GM21390 (cell line): Measurements from ENCODE around the gene ZP3.
"Not testable (repeated sequence)": the region's sequence is repeated elsewhere in the genome, so short reads cannot be mapped to it uniquely, and the experiment has no call there.

Experiments used
- ATAC-seq: cut with Tn5 transposase; IDR thresholded peaks from one replicate; pipeline ENCODE4 v1.9.1; 2021; ENCODE audit not compliant: unreplicated experiment

ZP3 gene

DNA sequence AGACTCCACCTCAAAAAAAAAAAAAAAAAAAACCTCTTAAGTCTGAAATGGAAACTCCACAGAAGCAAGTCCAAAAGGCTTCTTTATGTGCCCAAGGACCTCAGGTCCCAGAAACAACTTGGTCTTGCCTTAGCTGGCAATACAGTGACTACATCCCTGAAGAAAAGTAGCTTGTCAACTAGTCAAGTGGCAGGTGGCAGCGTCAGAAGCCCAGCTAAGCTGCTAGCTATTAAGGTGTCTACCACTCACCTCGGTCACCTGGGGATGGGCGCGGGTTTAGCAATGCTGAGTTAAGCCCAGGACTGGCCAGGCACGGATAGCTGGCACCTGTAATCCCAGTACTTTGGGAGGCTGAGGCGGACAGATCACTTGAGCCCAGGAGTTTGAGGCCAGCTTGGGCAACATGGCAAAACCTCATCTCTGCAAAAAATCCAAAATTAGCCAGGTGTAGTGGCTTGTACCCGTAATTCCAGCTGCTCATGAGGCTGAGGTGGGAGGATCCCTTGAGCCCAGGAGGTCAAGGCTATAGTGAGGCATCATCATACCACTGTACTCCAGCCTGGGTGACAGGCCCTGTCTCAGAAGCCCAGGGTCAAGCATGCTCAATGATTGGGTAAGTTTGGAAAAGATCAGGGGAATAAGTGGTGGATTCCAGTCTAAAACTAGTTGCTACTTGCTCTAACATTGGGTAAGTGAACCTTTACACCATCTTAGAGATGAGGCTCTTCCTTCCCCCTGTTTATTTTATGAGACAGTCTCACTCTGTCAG is 14.6 kb downstream of the ZP3 start:
- not testable (repeated sequence) for ATAC-seq

DNA sequence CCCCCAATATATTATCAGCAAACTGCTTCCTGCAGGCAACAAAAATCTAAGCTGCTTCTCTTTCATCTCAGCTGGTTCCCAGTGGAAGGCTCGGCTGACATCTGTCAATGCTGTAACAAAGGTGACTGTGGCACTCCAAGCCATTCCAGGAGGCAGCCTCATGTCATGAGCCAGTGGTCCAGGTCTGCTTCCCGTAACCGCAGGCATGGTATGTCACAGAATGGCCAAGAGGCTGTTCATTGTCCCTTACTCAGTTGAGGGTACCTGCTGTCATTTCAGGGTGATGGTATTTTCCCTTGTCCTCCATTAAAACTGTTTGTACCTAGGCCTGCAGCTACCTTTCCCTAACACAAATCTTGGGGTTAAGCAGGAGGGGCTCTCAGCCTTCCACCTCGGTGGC is 15.7 kb downstream of the ZP3 start:
- not testable (repeated sequence) for ATAC-seq

- not testable (repeated sequence) for ATAC-seq
These were observed 17.0 kb downstream of the ZP3 start for GRCh38 chr7:76441792-76442191.

DNA sequence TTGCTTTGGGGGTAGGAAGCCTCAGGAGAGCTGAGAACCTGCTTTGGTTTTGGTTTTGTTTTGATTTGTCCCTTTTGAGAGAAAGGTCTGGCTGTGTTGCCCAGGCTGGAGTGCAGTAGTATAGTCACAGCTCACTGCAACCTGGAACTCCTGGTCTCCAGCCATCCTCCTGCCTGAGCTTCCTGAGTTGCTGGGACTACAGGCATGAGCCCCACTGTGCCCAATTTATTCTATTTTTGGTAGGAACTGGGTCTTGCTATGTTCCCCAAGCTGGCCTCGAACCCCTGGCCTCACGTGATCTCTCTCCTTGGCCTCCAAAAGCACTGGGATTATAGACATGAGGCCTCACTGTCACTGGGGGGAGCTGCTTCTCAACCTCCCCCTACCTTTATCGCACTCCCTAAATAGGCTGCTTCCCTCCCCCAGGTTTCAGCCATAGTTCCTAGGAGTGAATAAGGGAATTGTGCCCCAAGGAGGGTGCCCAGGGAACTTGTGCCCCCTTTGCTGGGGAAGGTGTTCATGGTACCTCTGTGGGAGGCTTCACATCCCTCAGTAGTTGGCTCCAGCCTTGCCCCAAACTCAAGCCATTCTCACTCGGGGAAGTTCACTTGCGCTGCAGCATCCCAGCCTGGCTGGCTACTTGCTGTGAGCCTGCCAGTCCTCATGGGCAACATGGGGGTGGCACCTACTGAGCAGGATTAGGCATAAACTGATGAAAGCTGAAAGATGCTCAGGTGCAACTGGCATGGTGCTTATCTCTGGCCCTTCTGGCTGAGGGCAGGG is 18.1 kb downstream of the ZP3 start:
- not testable (repeated sequence) for ATAC-seq

DNA sequence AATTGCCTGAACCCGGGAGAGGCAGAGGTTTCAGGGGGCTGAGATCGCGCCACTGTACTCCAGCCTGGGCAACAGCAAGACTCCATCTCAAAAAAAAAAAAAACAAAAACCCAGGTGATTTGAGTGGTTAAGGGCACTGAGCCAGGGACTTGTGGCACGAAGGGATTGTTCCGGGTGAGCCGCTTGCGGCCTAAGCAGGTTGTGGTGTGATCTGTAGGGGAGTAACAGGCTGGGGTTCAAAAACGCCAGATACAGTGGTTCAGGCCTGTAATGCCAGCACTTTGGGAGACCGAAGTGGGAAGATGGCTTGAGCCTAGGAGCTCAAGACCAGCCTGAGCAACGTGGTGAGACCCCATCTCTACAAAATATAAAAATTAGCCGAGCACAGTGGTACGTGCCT is 19.1 kb downstream of the ZP3 start:
- ATAC-seq, result not testable (repeated sequence)

- peak; percentile 84 for ATAC-seq
These were observed 20.8 kb downstream of the ZP3 start for GRCh38 chr7:76445577-76446008.

- not testable (repeated sequence) for ATAC-seq
These were observed 32.3 kb downstream of the ZP3 start for GRCh38 chr7:76457017-76457416.

- ATAC-seq, result not testable (repeated sequence)
These were observed 33.8 kb downstream of the ZP3 start for GRCh38 chr7:76458504-76458903.

GRCh38 chr7:76460767-76461166 is 36.0 kb downstream of the ZP3 start:
- not testable (repeated sequence) for ATAC-seq

GRCh38 chr7:76461464-76462101 is 36.8 kb downstream of the ZP3 start, which contains the start of gene DTX2:
Gene DTX2, plus strand, starts transcription at chr7:76461709. Its CDS starts 18,801 bp downstream, at chr7:76480510.
- peak; percentile 98 for ATAC-seq

- ATAC-seq, result not testable (repeated sequence)
These were observed 37.6 kb downstream of the ZP3 start for GRCh38 chr7:76462271-76462882.

GRCh38 chr7:76464959-76465358 is 40.2 kb downstream of the ZP3 start:
- ATAC-seq, result not testable (repeated sequence)

- ATAC-seq, result not testable (repeated sequence)
These were observed 41.2 kb downstream of the ZP3 start for GRCh38 chr7:76465950-76466349.

DNA sequence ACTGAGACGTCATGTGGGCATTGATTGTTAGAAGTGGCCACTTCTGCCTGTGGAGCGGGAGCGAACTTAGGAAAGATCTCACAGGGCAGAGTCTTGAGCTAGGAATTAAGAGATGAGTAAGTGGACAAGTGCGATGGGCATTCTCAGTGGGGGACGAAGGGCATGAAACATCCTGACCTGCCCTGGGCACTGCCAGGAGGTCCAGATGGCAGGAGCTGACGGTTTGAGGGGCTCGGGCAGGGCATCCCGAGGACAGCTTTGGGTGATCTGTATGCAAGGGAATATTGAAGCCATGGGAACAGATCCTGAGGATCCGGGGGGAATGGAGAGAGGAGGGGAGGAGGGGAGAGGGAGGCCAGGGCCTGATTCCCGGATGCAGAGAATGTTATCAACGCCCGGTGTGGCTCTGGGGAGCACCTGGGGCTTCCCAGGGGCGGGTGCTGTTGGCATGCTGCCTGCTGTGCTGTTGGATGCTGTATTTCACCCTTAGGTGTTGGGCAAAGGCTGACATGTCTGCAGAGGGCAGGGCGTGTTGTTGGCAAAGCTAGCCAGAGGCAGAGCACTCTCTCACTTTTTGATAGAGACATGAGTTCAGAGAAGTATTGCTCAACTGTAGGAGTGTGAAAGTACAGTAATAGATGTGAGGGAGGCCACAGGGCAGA is 43.1 kb downstream of the ZP3 start:
- not testable (repeated sequence) for ATAC-seq

GRCh38 chr7:76471556-76472221 is 46.9 kb downstream of the ZP3 start:
- ATAC-seq, result not testable (repeated sequence)

DNA sequence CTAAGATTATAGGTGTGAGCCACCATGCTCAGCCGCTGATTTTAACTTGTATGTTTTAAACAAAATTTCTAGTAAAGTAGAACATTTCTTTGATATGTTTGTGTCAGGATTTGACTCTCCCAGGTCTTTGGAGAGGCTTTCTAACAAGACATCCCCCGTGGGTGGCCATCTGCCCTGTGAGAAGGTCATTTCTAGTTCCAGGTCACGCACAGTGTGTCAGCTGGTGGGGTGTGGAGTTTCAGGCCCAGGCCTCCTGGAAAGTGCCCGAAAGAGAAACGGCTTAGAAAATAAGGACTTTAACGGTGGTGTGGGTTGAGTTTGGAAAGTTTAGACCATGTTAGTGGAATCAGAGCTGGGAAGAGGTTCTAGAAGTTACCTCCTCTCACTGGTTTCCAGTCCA is 48.3 kb downstream of the ZP3 start:
- ATAC-seq, result not testable (repeated sequence)

DNA sequence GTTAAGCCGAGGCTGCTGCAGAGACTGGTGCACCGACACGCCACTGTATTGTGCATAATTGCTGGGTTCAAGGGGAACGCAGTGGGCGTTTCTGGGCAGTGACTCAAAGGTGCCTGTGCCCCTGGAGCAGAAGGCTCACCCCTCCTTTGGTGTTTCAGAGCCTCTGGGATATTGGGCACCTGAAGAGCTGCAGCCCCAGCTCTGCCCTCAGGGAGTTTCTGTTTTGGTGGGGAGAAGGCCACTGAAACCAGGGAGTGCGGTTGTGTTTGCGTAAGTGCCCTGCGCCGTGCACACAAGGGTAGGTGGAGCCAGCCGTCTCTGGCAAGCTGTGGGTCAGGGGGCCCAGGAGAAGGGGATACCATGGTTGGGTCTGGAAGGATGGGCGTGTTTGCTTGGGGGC is 51.5 kb downstream of the ZP3 start:
- ATAC-seq, result not testable (repeated sequence)

DNA sequence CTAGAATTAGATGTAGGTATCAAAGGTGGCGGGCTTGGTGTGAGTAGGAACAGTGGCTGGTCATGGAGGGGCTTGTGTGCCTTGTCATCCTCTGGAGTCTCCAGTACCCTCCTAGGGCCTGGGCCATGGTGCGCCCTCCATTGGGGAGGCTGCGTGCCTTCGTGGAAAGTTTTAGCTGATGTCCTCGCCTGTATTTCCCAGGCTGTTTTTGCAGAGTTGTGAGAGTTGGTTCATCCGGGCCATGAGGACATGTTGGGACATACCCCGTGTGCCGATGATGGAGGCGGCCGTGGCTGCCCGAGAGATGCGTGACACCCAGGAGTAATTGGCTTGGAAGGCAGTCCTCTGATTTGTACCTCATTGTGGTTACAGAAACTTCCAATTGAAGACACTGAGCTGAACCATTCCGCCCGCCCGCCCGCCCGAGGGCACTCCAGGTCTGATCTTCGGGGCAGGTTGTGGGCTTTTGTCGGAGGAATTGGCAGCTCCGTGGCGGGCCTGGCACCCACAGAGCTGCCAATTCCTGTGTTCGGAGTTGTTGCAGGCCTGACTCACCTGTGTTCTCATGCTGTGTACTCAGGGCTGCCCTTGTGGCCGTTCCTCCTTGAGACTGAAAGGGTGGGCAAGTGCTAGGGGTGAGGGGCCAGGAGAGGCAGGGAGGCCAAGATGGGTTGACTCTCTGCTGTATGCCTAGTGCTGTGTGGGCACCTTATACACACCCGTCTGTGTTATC is 52.2 kb downstream of the ZP3 start:
- ATAC-seq, result not testable (repeated sequence)

DNA sequence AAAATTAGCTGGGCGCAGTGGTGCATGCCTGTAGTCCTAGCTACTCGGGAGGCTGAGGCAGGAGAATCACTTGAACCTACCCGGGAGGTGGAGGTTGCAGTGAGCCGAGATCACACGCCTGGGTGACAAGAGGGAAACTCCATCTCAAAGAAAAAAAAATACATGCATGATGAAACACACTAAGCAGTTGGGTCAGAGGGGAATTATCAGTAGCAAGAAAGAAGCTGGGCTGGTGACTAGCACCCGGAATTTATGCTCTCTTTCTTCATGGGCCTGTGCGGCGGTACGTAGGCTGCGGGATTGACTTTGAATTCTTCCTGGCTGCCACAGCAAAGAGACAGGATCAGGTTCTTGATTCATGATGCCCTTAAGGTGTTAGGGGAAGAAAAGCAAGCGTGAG is 54.9 kb downstream of the ZP3 start:
- not testable (repeated sequence) for ATAC-seq
